HG03354 (cell line): ENCODE results near the gene CYP51A1.
"Not testable (repeated sequence)": the region's sequence is repeated elsewhere in the genome, so short reads cannot be mapped to it uniquely, and the experiment has no call there.

ENCODE experiments used
- ATAC-seq: cut with Tn5 transposase; IDR thresholded peaks from one replicate; pipeline ENCODE4 v1.9.1; 2021; ENCODE audit warnings: mild to moderate bottlenecking; ENCODE audit not compliant: unreplicated experiment, poor library complexity, severe bottlenecking

CYP51A1 gene

GRCh38 chr7:92133133-92133736, 1.0 kb downstream of the CYP51A1 start:
- ATAC-seq = peak; percentile 18

DNA sequence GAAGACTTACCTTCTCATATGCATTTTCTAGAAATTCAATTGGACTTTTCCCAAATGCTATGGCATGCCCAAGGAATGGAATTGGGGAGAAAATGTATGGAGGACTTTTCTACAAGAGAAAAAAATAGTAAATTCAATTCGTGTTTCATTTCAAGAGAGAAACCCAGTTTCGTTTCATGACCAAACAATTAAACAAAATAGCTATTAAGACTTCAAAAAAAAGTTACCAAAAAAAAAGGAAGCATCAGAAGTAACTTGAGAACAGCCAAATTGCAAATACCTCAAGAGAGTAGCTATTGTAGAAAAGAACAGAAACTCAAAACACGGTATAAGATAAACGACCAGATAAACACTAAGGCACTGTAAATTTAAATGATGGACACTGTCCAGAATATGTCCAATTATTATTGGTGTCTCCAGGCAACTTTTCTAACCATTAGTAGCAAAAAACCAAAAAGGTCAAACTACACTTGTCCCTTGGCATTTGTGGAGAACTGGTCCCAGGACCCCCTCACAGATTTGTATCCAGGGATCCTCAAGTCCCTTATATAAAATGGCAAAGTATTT, 2.4 kb downstream of the CYP51A1 start:
- no peak for ATAC-seq

DNA sequence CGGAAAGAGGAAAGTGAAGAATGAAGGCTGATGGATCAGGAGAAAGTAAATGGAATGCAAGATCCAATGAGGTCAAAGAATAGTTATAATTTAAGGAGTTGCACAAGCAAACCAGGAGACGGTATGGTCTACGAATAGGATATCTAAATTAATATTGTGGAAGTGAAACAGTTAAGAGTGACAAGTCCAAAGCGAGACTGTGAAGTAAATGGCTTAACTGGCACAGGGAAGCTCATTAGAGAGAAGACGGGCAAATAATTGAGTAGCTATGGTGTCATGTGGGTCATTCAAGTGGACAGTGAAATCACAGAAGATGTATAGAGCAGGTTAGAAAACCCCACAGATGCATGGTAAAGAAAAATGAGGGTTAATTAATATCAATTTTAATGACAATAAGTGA, 3.2 kb downstream of the CYP51A1 start:
- no peak for ATAC-seq

GRCh38 chr7:92121681-92122080, 12.6 kb downstream of the CYP51A1 start:
- ATAC-seq = no peak

DNA sequence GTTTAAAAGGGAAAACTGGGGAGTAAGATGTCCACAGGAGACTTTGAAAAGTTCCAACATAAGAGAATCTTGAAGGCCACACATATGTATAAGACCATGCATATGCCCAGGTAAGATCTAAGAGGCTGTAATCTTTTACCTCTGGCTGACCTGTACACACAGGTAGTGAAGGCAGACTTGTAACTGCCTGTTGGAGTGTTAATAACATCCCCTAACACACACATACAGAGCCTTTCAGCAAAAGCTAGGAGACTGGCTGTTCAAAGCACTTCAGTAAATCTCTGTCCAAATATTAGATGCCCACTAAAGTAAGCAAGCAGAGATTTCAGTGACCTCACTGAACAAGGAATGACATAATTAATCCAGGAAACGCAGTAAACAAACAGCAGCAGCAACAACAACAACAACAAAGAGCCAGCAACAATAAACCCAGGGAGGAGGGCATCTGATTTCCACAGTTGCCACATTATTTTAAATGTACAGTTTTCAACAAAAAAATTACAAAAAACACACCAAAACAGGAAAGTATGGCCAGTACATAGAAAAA, 15.0 kb downstream of the CYP51A1 start:
- no peak for ATAC-seq

DNA sequence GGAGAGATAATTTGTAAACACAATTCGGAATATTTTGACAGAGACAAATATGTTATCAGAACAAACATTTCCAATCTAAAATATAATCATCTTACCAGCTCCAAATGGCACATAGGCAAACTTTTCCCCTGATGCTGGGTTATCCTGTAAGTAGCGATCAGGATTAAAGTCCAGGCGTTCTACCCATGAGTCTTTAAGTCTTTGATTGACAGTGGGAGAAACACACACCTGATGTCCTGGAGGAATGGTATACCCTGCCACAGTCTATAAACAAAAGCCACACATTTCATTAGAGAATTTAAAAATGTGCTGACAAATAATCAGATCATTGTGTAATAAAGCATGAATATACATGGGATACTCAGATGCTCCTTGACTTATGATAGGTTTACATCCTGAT, 17.3 kb downstream of the CYP51A1 start:
- no peak for ATAC-seq

DNA sequence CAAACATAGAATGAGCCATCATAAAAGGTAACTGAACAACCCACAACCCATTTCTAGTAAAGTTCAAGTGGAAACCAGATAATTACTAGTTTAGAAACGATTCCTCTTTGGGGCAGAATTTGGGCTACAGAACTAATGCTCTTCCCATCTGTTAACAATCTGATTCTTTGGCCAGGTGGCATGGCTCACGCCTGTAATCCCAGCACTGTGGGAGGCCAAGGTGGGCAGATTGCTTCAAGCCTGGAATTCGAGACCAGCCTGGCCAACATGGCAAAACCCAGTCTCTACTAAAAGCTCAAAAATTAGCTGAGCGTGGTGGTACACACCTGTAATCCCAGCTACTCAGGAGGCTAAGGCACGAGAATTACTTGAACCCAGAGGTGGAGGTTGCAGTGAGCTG, 18.5 kb downstream of the CYP51A1 start:
- ATAC-seq = no peak

GRCh38 chr7:92110857-92111256, 23.4 kb downstream of the CYP51A1 start:
- no peak for ATAC-seq

DNA sequence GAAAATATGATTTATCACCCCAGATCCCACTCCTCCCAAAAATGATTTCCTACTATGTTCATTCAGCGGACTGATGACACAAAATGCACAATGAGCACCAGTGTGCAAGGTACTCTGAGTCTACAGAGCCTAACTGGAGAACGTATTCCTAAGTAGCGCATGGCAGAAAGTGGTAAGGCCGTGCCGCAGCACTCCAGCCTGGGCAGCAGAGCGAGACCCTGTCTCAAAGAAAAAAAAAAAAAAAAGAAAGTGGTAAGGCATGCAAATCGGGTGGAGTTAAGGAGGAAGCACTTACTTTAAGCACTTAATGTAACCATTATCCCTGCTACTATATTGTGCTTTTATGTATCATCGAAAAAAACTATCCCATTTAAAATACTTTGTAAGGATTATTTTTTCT, 25.5 kb downstream of the CYP51A1 start:
- ATAC-seq = no peak

DNA sequence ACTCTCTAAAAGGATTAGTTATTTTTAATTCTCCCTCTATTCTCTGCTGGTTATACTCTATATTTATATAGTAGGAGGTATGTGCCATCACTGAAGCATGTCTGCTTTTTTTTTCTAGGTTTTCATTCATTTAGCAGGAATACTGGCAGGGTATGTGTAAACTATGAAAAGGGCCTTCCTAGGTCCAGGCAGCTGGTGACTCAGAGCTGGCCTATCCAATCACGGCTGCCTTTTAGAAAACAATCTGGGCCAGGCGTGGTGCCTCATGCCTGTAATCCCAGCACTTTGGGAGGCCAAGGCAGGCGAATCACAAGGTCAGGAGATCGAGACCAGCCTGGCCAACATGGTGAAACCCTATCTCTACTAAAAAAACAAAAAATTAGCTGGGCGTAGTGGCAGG, 31.4 kb downstream of the CYP51A1 start:
- ATAC-seq = not testable (repeated sequence)

DNA sequence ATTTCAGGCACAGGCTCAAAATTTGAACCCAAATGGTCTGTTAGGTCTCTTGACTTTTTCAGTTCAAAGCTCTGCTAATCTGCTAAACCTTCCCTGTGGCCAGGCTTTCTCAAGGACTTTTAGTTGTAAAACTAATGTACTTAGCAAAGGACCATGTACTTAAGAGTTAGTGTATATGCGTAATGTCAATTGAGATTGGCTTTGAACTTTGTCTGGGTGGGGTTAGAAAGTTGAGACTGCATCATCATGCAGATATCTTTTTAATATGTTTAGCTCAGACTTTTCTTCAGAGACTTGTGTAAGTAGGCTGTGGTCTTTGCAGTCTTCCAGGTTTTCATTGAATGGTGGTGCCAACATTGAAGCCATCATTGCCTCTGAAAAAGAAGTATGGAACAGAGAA, 33.7 kb downstream of the CYP51A1 start:
- no peak for ATAC-seq

DNA sequence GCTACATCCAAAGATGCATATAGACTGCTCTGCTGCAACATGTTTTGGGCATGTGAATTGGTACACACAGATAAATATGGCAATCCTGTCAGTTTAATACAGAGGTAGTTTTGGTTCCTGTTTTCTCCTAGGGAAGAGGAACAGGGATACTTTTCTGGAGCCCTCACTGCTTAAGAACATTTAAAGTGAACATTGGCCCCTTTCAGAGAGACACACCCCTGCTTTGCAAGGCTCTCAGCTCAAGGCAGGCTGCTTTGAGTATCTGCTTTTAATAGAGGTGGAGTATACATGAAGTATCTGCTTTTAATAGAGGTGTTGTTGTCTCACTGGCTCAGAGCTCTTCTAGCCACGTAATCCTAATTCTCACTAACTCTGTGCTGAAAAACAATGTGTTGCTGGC, 38.9 kb downstream of the CYP51A1 start:
- no peak for ATAC-seq

DNA sequence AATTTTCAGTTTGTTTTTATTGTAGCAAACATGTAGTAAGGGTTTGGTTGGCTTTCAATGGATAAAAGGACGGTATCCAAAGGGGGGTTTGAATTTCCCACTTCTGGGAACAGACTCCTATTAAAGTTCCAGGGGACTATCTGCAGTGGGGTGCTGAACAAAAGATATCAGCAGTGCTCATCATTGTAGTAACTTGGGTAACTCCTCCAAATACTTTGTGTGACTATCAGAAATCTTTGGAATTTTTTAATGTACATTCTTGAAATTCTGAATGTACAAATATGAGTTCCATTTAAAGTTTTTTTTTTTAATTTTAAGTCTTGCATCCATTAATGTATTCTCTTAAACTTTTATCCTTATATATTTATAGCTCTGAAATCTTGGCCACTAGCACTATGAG, 42.1 kb downstream of the CYP51A1 start:
- ATAC-seq = no peak

GRCh38 chr7:92088266-92088665, 46.0 kb downstream of the CYP51A1 start:
- no peak for ATAC-seq

GRCh38 chr7:92083922-92084321, 50.4 kb downstream of the CYP51A1 start:
- not testable (repeated sequence) for ATAC-seq

DNA sequence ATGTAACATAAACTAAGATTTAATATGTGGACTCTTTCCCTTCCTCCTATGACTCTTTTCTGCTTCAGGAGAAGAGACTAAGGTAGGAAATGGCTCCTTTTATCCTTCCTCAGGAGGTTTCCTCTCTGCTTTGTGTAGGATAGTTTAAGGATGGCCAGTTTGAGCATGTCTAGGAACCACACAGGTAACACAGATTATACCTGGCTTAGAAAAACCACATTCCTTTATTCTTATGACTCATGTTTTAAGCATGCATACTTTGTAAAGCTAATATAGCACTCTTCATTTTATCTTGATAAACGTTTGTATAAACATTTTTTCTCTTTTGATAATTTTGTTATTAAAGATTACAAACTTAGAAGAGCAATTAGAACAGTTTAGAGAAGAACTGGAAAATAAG, 57.8 kb downstream of the CYP51A1 start:
- no peak for ATAC-seq

DNA sequence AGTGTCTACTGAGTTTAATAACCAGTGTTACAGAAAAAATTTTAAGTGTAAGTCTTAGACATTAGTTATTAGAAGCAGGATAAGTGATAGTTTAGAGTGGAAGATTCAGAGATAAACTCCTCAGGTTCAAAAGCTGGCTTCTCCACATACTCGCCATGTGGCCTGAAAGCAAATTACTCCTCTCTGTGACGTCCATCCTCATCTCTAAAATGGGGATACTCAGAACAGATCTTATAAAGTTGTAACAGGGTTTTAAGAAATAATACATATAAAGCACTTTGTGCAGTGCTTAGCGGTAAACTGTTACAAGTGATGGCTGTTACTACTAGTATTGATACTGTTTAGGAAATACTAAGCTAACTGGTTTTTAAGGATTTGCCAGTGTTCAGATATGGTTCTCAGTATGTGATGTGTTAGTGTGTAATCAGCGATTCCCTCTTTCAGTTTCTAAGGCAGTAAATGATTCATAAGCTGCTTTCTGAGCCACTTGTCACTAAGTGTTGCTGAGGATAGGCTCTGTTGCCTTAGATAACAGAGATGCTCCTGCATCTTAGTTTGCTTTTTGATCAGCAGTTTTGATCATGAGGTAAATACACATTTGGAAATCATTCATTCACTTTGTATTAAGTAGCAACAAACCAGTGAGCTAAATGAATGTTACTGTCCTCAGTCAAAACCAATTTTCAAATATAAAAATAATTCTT, 58.7 kb downstream of the CYP51A1 start:
- peak; percentile 95 for ATAC-seq

DNA sequence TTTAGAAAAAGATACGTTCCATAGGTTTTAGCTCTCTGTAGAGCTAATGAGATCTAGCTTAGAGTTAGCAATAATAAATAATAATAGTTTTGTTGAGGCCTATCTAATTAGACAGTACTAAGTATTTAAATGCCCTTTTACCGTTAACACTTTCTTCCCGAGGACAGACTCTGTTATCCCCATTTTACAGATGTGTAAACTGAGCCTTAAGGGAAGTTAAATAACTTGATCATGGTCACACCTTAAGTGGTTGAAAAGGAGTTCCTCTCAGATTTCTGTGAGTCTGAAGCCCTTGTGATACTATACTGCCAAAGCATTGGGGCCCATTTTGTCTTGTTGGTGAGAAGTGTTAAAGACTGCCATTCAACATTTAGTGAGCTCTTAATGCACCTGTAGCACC, 61.6 kb downstream of the CYP51A1 start:
- no peak for ATAC-seq

- ATAC-seq = no peak
Observed at GRCh38 chr7:92072121-92072520, 62.2 kb downstream of the CYP51A1 start.

DNA sequence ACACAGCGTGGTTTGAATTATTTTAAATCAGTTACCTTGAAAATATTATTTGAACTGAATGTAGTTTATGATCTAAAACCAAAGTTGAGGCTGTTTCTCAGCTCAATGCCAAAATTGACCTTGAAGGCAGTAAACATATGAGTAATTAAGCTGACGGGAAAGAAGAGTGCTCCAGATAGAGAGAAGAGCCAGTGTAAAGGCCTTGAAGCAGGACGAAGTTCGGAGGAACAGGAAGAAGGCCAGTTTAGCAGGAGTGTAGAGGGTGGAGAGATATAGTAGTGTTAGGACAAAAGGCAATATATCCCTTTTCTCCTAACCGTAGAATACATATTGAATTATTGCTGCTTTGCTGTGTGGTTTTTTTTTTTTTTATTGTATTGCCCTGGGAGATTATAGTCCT, 63.2 kb downstream of the CYP51A1 start:
- ATAC-seq = no peak

DNA sequence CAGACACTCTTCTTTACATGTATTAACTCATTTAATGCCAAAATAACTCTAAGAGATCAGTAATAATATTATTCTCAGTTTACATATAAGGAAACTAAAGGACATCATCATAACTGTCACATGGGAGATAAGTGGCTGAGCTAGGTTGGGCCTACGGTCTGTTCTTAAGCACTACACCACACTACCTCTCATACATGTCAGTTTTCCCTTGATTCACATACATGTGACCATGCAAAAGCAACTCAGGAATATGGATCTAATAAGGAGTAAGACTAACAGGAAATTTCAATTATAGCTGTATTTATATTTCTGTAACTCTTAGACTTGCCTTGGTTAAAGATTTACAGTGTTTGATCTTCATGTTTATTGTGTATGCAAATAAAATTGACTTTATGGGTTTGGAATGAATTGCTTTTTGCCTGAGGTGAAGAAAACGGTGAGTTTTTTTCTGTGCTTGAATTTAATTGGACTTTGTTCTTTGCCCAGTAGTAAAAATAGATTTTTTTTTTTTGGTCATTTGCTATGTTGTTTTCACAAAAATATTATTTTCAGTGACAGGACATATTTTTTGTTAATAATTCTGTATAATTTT, 69.7 kb downstream of the CYP51A1 start:
- no peak for ATAC-seq
